Bronchial epithelial cell (primary cell): ENCODE data around the gene KAZN. TPM values are rescaled to one million over a fixed set of nuclear protein-coding genes. Genes with fewer than 3 reads are reported as not detected.

Experiments used
- DNase-seq: peaks from one replicate; pipeline ENCODE4 v3.0.0-alpha.2; 2010; ENCODE audit warnings: low read depth
- FAIRE-seq: peaks from 2 replicates; lab custom pipeline; 2011; peaks lifted over from hg19 to GRCh38; lab: Jason Lieb, UNC
- H3K27me3 ChIP-seq: 2 replicates; pipeline ENCODE4 v1.5.1; 2011; ENCODE audit warnings: low read length; ENCODE audit not compliant: control insufficient read depth, insufficient read depth
- H3K36me3 ChIP-seq: 2 replicates; pipeline ENCODE4 v1.5.1; 2011; ENCODE audit warnings: low read length; ENCODE audit not compliant: control insufficient read depth, insufficient read depth
- H3K4me3 ChIP-seq: 2 replicates; pipeline ENCODE4 v1.5.1; 2011; ENCODE audit warnings: mild to moderate bottlenecking, low read depth, low read length, control low read depth
- CTCF ChIP-seq: IDR thresholded peaks from 2 replicates; pipeline ENCODE4 v1.5.1; 2011; ENCODE audit warnings: mild to moderate bottlenecking, moderate library complexity, low read length, control low read depth, inconsistent platforms; ENCODE audit not compliant: insufficient read depth, severe bottlenecking
- total RNA-seq: library from RNA; depleted of rRNA; stranded (reverse); fragments of >200 nt; gene quantifications from 2 replicates; pipeline ENCODE4 v1.2.1, GENCODE V29; 2014

KAZN gene
- total RNA-seq, 1 donor from 2014 or later: 4.7 TPM

DNA sequence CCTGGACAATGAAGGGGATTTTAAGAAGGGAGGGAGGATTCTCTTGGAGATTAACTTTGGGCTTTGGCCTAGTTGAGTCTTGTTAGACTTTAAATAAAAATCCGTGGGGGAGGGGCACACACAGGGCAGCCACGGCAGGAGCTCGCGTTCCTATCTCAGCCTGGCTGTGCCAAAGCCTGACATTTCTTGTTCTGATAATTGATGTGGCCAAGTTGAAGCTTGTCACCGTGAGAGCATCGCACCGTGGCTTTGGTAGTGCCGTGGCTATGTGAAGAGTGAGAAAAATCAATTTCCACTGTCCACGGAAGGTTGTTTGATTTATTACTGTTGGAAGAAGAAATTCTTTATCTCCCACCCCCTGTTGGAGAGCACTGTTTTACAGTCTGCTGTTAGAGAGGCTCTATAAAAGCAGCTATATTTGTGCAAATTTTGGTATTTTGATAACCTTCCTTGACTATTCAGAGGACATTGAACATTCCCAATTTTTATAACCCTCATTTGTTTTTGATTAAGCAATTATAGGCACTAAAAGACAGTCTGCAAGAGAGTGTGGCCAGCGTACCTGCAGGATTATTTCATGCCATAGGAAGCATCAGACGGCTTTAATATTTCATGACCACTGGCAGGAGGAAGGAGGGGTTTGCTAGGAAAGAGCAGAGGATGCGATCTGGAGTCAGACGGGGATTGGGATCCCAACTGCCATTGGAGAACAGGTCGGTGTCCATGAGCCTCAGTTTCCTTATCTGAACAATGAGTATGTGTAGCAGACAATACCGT lies 160.7 kb downstream of the KAZN start:
- H3K4me3 ChIP-seq: no peak overlapping the region
- H3K36me3 ChIP-seq: no peaks in the 10 kb centered on the region
- FAIRE-seq: no peak
- no peak for TF ChIP-seq CTCF
- no peak for DNase-seq
- H3K27me3 ChIP-seq: no peaks in the 10 kb centered on the region

DNA sequence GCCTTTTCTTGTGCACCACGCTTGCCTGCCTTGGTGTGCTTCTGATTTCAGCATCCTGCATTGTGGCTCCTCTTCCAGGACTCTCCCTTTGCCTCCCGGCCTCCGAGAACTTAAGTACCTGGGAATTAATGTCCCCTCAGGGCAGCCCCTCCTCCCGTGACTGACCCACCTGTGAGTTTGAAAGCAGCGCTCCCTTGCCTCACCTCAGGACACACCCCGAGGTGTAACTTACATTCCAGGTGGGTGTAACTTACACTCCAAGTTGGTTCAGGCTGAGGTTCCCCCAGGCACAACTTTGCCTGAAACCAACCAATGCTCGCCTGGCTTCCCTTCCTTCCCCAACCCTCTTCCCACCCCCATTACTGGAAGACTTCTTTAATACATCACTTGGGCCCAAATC lies 161.4 kb downstream of the KAZN start:
- Histone ChIP-seq H3K27me3 (no peaks in the 10 kb centered on the region), H3K36me3 (no peaks in the 10 kb centered on the region), H3K4me3 (no peak overlapping the region)
- DNase-seq: peak; percentile 13
- FAIRE-seq: no peak
- no peak for TF ChIP-seq CTCF

DNA sequence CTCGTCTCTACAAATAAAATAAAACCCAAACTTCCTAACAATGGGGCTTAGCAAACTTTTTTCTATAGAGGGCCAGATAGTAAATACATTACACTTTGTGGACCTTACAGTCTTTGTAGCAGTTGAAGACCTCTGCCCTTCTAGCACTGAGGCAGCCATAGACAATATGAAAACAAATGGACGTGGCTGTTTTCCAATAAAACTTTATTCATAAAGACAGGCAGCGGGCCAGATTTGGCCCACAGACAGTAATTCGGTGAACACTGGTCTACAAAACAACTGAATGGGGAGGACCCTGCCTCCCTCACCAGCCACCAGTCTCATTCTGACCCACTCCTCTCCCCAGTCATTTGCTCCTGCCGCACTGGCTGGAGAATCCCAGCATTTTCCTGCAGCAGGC lies 162.3 kb downstream of the KAZN start:
- H3K36me3 ChIP-seq: no peaks in the 10 kb centered on the region
- no peak overlapping the region for H3K4me3 ChIP-seq
- FAIRE-seq (no peak), DNase-seq (no peak)
- no peaks in the 10 kb centered on the region for H3K27me3 ChIP-seq
- TF ChIP-seq CTCF: no peak

DNA sequence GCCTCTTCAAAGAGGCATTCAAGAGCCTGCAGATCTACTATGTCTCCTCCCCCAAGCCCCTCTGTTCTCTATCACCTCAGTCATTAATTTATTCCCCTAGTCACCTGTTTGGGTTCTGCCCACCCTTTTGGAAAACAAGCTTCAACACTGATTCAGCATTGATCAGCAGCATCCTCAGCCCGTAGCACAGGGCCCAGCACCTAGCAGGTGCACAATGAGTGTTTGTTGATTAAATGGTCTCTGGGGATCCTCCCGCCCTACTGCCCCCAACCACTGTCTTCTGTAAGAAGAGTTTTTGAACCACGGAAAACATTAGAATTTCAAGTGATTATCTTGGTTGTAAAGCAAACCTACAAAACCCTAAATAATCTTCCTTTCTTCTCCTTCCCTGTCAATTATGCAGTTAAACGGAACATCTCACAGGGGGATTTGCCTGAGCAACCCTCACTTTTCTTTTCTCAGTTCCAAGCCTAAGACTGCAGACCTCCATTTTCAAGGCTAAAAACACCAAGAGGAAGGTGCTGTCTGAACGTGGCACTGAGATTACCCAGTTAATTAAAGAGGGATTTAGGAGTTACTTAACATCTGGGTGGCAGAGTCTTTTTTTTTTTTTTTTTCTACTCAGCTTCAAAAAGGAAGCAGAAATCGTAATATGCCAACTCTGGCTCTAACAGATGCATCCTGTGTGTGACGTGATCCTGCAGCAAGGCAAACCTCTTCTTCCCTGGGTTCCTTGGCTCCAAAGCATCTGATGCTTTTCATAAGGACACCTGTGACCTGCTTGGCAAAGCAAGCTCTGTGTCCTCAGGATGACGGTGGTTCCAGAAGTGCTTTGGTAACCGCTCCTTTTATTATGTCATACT lies 163.0 kb downstream of the KAZN start:
- Histone ChIP-seq H3K4me3 (no peak overlapping the region), H3K27me3 (no peaks in the 10 kb centered on the region), H3K36me3 (no peaks in the 10 kb centered on the region)
- no peak for TF ChIP-seq CTCF
- DNase-seq (no peak), FAIRE-seq (no peak)

GRCh38 chr1:14763977-14764376 lies 165.5 kb downstream of the KAZN start:
- Histone ChIP-seq H3K36me3 (no peaks in the 10 kb centered on the region), H3K4me3 (no peak overlapping the region), H3K27me3 (no peaks in the 10 kb centered on the region)
- TF ChIP-seq CTCF: no peak
- no peak for FAIRE-seq
- no peak for DNase-seq
